Measurements from ENCODE around the gene SSBP4.

Gene SSBP4

DNA sequence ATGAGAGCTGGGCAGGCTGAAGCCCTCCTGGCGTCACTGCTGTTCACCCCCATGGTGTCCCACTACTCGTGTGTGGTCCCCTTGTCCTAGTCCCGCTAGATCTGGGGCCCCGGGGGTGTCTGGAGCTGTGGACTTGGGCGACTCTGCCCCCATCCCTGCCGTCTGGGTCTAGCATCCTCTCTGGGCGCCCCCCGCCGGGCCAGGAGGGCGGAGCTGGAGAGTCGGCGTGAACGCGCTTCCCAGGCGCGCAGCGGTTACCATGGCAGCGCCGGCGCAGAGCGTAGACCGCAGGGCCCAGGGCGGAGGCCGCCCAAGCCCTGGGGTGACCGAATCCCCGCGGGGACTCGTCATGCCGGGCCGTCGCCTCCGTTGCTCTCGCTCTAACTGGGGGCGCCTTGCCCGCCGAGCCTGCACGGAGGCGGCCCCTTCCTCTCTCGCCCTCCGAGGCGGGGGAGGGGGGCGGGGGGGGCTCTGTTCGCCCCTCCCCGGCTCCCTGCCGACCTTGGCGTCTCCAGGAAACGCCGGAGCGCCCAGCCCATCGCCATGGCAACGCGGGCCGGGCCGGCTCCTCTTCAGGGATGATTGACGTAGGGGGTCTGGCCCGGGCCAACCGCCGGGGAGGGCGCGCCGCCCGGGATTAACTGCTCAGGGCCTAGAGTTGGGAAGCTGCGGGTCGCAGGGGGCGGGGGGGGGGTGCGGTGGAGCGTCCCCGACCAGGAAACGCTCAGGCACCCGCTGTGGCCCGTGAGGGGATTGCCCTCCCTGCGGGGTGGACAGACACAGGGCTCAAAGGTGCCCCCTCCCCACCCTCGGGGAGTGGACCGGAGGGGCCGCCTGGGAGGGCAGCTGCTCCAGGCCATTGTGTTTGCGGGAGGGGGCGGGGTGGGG is 9.8 kb downstream of the SSBP4 start:
- peak overlapping the region; percentile 40 to 63 for H3K4me3 ChIP-seq (ENCODE audit: low read length in 2 of 2)
- no peaks in the 10 kb centered on the region for H3K27me3 ChIP-seq (ENCODE audit: control insufficient read depth in 1 of 2, insufficient read depth in 2 of 2, low read length in 2 of 2)
- peaks cover 51% of the 10 kb centered on the region for H3K4me1 ChIP-seq (ENCODE audit: control insufficient read depth, insufficient read depth, low read length)
- no peaks in the 10 kb centered on the region for H3K9me3 ChIP-seq (ENCODE audit: control insufficient read depth in 2 of 2, low read length in 2 of 2)
- H3K27ac ChIP-seq (ENCODE audit: low read length): no peak overlapping the region
- H3K9ac ChIP-seq (ENCODE audit: low read length in 2 of 2): peak overlapping the region in 1 of 2 donors; percentile 38
- no peaks in the 10 kb centered on the region for H3K36me3 ChIP-seq (ENCODE audit: control insufficient read depth in 2 of 2, insufficient read depth in 2 of 2, low read length in 2 of 2)

DNA sequence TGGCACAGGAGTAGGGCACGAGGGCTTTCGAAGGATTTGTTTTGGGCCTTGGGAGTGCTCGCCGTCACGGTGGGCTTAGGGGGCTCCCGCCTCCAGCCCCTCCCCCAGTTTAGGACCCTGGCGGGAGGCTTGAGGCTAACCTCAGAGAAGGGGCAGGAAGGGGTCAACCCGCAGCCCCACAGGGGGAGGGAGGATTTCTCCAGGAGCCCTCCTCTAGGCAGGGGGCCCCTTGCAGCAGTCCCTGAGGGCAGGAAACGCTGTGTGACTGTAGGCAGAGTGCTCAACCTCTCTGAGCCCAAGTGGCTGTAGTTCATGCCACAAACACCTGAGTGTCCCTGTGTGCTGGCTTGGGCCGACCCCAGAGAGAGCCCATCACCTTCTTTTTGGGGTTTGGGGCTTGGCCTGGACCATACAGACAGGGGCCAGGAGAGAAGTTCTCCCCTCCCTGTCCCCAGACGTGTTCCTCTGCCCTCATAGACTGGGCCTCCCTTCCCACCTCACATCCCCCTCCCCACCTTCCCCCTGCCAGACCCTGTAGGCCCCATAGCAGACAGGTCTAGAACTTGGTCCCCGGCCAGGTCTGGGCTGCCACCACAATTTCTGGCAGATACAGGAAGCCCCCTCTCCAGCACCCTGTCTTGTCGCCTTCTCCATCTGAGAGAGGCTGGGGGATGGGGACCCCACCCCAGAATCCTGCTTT is 10.7 kb downstream of the SSBP4 start:
- Histone ChIP-seq H3K9ac (ENCODE audit: low read length in 2 of 2) (no peak overlapping the region), H3K36me3 (ENCODE audit: control insufficient read depth in 2 of 2, insufficient read depth in 2 of 2, low read length in 2 of 2) (no peaks in the 10 kb centered on the region), H3K27ac (ENCODE audit: low read length) (no peak overlapping the region), H3K4me1 (ENCODE audit: control insufficient read depth, insufficient read depth, low read length) (peaks cover 53% of the 10 kb centered on the region), H3K27me3 (ENCODE audit: control insufficient read depth in 1 of 2, insufficient read depth in 2 of 2, low read length in 2 of 2) (peaks cover 0 to 4% of the 10 kb centered on the region in 2 donors), H3K4me3 (ENCODE audit: low read length in 2 of 2) (peak overlapping the region in 1 of 2 donors; percentile 63), H3K9me3 (ENCODE audit: control insufficient read depth in 2 of 2, low read length in 2 of 2) (no peaks in the 10 kb centered on the region)

DNA sequence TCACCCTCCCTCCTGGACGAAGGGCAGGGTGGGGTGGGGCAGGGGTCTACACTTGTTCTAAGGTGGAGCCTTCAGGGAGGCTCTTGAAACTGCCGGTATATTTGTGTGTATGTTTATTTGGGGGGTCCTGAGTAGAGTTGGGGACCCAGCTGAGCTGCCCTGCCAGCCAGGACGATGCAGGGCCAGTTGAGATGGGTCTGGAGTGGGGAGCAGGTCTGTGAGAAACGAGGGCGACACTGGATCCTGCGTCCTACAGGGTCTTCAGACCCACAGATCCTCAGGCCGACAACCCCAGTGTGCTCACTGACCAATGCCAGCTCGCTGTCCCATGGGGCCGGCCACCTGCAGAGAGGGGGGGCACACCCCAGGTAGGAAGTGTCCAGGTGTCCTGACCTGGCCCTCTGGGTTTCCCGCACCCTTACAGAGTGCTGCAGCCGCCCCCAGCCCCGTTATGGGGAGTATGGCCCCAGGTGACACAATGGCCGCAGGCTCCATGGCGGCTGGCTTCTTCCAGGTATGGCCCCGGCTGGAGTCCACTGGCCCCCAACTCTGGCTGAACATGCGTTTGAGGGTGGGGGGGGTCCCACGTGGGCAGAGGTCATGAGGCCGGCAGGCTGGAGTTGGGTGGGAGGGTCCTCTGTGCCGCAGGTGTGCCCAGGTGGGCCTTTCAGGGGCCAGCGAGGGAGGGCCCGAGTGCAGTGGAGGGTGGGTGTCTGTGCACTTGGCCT is 11.4 kb downstream of the SSBP4 start:
- peaks cover 0 to 4% of the 10 kb centered on the region in 2 donors for H3K27me3 ChIP-seq (ENCODE audit: control insufficient read depth in 1 of 2, insufficient read depth in 2 of 2, low read length in 2 of 2)
- H3K27ac ChIP-seq (ENCODE audit: low read length): no peak overlapping the region
- H3K4me1 ChIP-seq (ENCODE audit: control insufficient read depth, insufficient read depth, low read length): peaks cover 47% of the 10 kb centered on the region
- no peak overlapping the region for H3K9ac ChIP-seq (ENCODE audit: low read length in 2 of 2)
- H3K36me3 ChIP-seq (ENCODE audit: control insufficient read depth in 2 of 2, insufficient read depth in 2 of 2, low read length in 2 of 2): no peaks in the 10 kb centered on the region
- H3K9me3 ChIP-seq (ENCODE audit: control insufficient read depth in 2 of 2, low read length in 2 of 2): no peaks in the 10 kb centered on the region
- no peak overlapping the region for H3K4me3 ChIP-seq (ENCODE audit: low read length in 2 of 2)

DNA sequence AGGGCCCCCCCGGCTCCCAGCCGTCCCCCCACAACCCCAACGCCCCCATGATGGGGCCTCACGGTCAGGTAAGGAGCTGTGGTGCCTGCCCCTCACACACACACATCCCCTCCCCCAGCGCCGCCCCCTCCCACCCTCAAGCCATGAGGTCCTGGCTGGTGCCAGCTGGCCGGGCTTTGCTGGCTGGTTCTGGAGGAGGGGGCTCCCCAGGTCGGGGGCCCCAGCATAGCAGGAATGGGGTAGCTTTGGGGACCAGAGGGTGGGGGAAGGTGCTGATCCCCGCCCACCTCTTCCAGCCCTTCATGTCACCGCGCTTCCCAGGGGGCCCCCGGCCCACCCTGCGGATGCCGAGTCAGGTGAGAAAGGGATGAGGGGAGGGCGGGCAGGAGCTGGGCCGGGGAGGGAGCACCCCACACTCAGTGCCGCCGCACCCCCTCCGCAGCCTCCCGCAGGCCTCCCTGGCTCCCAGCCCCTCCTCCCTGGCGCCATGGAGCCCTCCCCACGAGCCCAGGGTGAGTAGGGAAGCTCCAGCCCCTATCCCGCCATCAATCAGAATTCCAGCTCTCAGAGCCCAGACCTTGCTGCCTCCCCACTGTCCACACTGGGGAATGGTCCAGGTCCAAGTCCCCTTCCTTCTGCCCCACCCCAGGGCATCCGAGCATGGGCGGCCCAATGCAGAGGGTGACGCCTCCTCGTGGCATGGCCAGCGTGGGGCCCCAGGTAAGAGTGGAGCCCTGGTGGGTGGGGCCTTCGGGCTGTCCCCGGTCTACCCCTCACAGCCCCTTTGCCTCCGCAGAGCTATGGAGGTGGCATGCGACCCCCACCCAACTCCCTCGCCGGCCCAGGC is 12.4 kb downstream of the SSBP4 start:
- Histone ChIP-seq H3K4me3 (ENCODE audit: low read length in 2 of 2) (no peak overlapping the region), H3K27me3 (ENCODE audit: control insufficient read depth in 1 of 2, insufficient read depth in 2 of 2, low read length in 2 of 2) (peaks cover 2 to 4% of the 10 kb centered on the region in 2 donors), H3K9ac (ENCODE audit: low read length in 2 of 2) (no peak overlapping the region), H3K27ac (ENCODE audit: low read length) (no peak overlapping the region), H3K4me1 (ENCODE audit: control insufficient read depth, insufficient read depth, low read length) (peaks cover 42% of the 10 kb centered on the region), H3K9me3 (ENCODE audit: control insufficient read depth in 2 of 2, low read length in 2 of 2) (no peaks in the 10 kb centered on the region), H3K36me3 (ENCODE audit: control insufficient read depth in 2 of 2, insufficient read depth in 2 of 2, low read length in 2 of 2) (no peaks in the 10 kb centered on the region)

DNA sequence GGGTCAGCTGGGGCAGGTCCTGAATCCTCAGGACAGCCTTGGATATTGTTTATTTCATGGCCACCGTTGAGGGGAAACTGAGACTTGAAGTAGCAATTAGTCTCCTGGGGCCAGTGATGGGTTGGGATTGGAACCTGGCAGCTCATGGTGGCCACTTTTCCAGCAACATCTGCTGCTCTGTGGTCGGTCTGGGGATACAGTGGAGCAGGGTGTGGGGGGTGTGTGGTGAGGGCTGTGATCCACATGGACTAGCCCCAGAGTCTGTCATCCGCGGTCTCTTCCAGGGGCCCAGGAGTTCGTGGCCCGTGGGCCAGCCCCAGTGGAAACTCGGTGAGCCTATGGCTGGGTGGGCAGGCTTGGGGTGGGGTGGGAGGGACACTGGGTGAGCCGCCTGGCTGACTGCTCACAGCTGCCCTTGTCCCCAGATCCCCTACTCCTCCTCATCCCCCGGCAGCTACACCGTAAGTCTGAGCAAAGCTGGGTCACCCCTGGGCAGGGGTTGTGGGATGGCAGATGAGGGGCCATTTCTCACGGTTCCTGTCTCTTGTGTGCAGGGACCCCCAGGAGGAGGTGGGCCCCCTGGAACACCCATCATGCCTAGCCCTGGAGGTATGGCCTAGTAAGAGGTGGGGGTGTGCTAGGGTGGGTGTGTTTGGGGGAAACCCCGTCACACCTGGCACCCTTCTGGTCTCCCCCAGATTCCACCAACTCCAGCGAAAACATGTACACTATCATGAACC is 13.2 kb downstream of the SSBP4 start:
- H3K27me3 ChIP-seq (ENCODE audit: control insufficient read depth in 1 of 2, insufficient read depth in 2 of 2, low read length in 2 of 2): peaks cover 2 to 4% of the 10 kb centered on the region in 2 donors
- H3K4me1 ChIP-seq (ENCODE audit: control insufficient read depth, insufficient read depth, low read length): peaks cover 38% of the 10 kb centered on the region
- no peak overlapping the region for H3K27ac ChIP-seq (ENCODE audit: low read length)
- no peaks in the 10 kb centered on the region for H3K36me3 ChIP-seq (ENCODE audit: control insufficient read depth in 2 of 2, insufficient read depth in 2 of 2, low read length in 2 of 2)
- H3K9ac ChIP-seq (ENCODE audit: low read length in 2 of 2): no peak overlapping the region
- no peaks in the 10 kb centered on the region for H3K9me3 ChIP-seq (ENCODE audit: control insufficient read depth in 2 of 2, low read length in 2 of 2)
- H3K4me3 ChIP-seq (ENCODE audit: low read length in 2 of 2): peak overlapping the region in 1 of 2 donors; percentile 64

DNA sequence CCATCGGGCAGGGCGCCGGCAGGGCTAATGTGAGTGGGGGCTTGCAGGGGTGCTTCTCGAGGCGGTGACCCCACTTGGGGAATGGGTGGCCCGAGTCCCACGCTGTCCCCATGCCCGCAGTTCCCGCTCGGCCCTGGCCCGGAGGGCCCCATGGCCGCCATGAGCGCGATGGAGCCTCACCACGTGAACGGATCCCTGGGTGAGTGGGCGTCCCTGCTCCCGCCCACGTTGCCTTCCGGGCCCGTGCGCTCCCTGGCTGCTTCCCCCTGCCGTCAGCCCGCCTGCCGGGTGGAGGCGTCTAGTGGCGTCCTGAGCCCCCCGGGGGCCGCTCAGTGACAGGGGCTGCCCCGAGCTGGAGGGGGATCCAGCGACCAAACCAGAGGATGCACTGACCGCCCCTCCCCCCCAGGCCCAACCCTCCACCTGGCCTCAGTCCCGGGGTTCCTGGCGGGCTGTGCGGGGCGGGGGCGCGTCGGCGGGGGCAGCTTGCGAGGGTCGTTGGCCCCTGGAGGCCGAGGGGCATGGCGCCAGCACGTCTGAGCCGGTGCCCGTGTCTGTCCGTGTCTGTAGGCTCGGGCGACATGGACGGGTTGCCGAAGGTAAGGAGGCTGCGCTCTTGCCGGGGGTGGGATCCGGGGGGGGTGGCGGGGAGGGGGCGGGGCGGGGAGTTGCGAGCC is 14.0 kb downstream of the SSBP4 start:
- H3K27ac ChIP-seq (ENCODE audit: low read length): no peak overlapping the region
- H3K9ac ChIP-seq (ENCODE audit: low read length in 2 of 2): peak overlapping the region in 1 of 2 donors; percentile 42
- peaks cover 2 to 5% of the 10 kb centered on the region in 2 donors for H3K27me3 ChIP-seq (ENCODE audit: control insufficient read depth in 1 of 2, insufficient read depth in 2 of 2, low read length in 2 of 2)
- no peaks in the 10 kb centered on the region for H3K9me3 ChIP-seq (ENCODE audit: control insufficient read depth in 2 of 2, low read length in 2 of 2)
- H3K36me3 ChIP-seq (ENCODE audit: control insufficient read depth in 2 of 2, insufficient read depth in 2 of 2, low read length in 2 of 2): no peaks in the 10 kb centered on the region
- H3K4me3 ChIP-seq (ENCODE audit: low read length in 2 of 2): peak overlapping the region in 1 of 2 donors; percentile 64
- H3K4me1 ChIP-seq (ENCODE audit: control insufficient read depth, insufficient read depth, low read length): peaks cover 39% of the 10 kb centered on the region

DNA sequence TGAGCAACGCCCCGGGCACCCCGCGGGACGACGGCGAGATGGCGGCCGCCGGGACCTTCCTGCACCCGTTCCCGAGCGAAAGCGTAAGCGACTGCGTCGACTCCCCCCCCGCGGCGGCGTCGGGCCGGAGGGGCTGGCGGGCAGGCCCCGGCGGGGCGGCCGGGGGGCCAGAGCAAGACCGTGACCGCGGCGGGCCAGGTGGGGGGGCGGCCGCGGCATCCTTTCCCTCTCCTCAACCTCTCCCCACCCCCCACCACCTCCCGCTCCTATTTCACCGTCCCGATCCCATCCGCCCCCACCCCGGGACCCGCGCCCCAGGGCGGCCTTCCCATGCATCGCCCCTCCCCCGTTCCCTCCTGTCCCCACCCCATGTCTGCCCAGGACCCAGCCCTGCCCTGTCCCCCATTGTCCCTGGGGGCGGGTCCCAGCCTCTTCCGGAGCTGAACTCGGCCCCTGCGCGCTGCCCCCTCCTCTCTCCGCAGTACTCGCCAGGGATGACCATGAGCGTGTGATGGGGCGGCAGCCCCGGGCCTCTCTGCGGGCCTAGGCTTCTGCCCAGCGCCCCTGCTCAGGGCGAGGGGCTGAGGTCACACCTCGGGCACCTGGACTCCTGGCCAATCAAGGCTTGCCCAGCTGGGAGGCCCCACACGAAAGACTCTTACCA is 14.7 kb downstream of the SSBP4 start:
- peak overlapping the region in 1 of 2 donors; percentile 59 for H3K4me3 ChIP-seq (ENCODE audit: low read length in 2 of 2)
- no peak overlapping the region for H3K27ac ChIP-seq (ENCODE audit: low read length)
- H3K4me1 ChIP-seq (ENCODE audit: control insufficient read depth, insufficient read depth, low read length): peaks cover 42% of the 10 kb centered on the region
- H3K36me3 ChIP-seq (ENCODE audit: control insufficient read depth in 2 of 2, insufficient read depth in 2 of 2, low read length in 2 of 2): no peaks in the 10 kb centered on the region
- no peaks in the 10 kb centered on the region for H3K9me3 ChIP-seq (ENCODE audit: control insufficient read depth in 2 of 2, low read length in 2 of 2)
- H3K9ac ChIP-seq (ENCODE audit: low read length in 2 of 2): no peak overlapping the region
- H3K27me3 ChIP-seq (ENCODE audit: control insufficient read depth in 1 of 2, insufficient read depth in 2 of 2, low read length in 2 of 2): peaks cover 2 to 12% of the 10 kb centered on the region in 2 donors

DNA sequence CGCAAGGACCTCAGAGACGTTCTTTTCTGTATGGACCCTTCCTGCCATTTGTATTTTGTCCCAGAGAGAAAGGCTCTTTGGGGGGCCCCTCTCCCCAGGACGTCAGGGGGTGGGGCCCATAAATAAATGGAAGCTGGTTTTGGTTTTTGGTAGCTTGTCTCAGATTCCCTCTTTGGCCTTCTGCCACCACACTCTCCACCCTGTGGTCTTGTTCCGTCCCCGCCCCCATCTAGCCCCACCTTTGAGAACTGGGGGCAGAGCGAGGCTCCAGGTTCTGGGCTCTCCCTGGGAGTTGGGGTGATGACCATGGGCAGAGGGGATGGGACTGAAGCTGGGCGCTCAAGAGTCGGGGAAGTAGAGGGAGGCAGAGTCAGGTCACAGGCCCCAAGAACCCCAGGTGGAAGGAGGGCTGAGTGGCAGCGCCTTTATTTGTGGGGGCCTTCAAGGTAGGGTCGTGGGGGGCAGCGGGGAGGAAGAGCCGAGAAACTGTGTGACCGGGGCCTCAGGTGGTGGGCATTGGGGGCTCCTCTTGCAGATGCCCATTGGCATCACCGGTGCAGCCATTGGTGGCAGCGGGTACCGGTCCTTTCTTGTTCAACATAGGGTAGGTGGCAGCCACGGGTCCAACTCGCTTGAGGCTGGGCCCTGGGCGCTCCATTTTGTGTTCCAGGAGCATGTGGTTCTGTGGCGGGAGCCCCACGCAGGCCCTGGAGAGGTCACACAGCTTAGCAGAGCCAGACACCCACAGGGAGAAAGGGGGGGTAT is 15.4 kb downstream of the SSBP4 start:
- H3K36me3 ChIP-seq (ENCODE audit: control insufficient read depth in 2 of 2, insufficient read depth in 2 of 2, low read length in 2 of 2): no peaks in the 10 kb centered on the region
- no peak overlapping the region for H3K27ac ChIP-seq (ENCODE audit: low read length)
- H3K4me3 ChIP-seq (ENCODE audit: low read length in 2 of 2): no peak overlapping the region
- peaks cover 2 to 17% of the 10 kb centered on the region in 2 donors for H3K27me3 ChIP-seq (ENCODE audit: control insufficient read depth in 1 of 2, insufficient read depth in 2 of 2, low read length in 2 of 2)
- no peaks in the 10 kb centered on the region for H3K9me3 ChIP-seq (ENCODE audit: control insufficient read depth in 2 of 2, low read length in 2 of 2)
- H3K9ac ChIP-seq (ENCODE audit: low read length in 2 of 2): no peak overlapping the region
- peaks cover 38% of the 10 kb centered on the region for H3K4me1 ChIP-seq (ENCODE audit: control insufficient read depth, insufficient read depth, low read length)

Data from stomach smooth muscle (tissue), 2 donors.